Naive thymus-derived CD8-positive, alpha-beta T cell (primary cell): ENCODE results near the gene LY6G6F. TPM values are rescaled to one million over a fixed set of nuclear protein-coding genes. Genes with fewer than 3 reads are reported as not detected.
A peak's percentile ranks its signal among the peaks of the same experiment; 100 is the strongest.
"Not testable (repeated sequence)": the region's sequence is repeated elsewhere in the genome, so short reads cannot be mapped to it uniquely, and the experiment has no call there.

Experiments
- ATAC-seq, 2 donors: fragments of 150-1000 bp; cut with Tn5 transposase in 1 of 2; sonication (Bioruptor Pico), chemical (Tn5 transposase) in 1 of 2; 1 replicate in 1 of 2; 2 replicates in 1 of 2; pipeline ENCODE4 v1.10.0; 2021; ENCODE audit warnings: mild to moderate bottlenecking in 2 of 2, moderate library complexity in 2 of 2
- POLR2A ChIA-PET: fragments of 350-600 bp; sonication (Branson Sonifier 250); formaldehyde crosslinking; loops from one replicate; lab custom pipeline; 2021; ENCODE audit warnings: antibody characterized with exemption; lab: Charles Lee
- DNase-seq, 10 donors: peaks; one replicate each; pipeline versions ENCODE4 v3.0.0 to v3.0.0-alpha.2; 2020 to 2022
- H3K27ac Mint-ChIP-seq, 10 donors: one replicate each; pipeline ENCODE4 v1.8.0; 2020 to 2022; ENCODE audit warnings: mild to moderate bottlenecking in 10 of 10, mixed read lengths in 10 of 10, moderate library complexity in 4 of 10, inconsistent platforms in 1 of 10
- H3K27me3 Mint-ChIP-seq, 5 donors: one replicate each; pipeline ENCODE4 v1.8.0; 2021 to 2022; ENCODE audit warnings: mixed read lengths in 5 of 5
- H3K36me3 Mint-ChIP-seq, 3 donors: one replicate each; pipeline ENCODE4 v1.8.0; 2020 to 2022; ENCODE audit warnings: mixed read lengths in 3 of 3, mild to moderate bottlenecking in 2 of 3, inconsistent platforms in 1 of 3
- H3K4me1 Mint-ChIP-seq, 4 donors: one replicate each; pipeline ENCODE4 v1.8.0; 2021 to 2022; ENCODE audit warnings: mixed read lengths in 4 of 4
- H3K4me3 Mint-ChIP-seq, 10 donors: one replicate each; pipeline ENCODE4 v1.8.0; 2020 to 2022; ENCODE audit warnings: mild to moderate bottlenecking in 10 of 10, mixed read lengths in 10 of 10, moderate library complexity in 6 of 10, inconsistent platforms in 1 of 10
- H3K9me3 Mint-ChIP-seq, 9 donors: one replicate each; pipeline ENCODE4 v1.8.0; 2020 to 2022; ENCODE audit warnings: mixed read lengths in 9 of 9, mild to moderate bottlenecking in 3 of 9, inconsistent platforms in 1 of 9, moderate library complexity in 1 of 9
- polyA plus RNA-seq, 3 donors: library from polyadenylated mRNA; unstranded; fragments of 300-500 nt; fragmentation: Illumina TruSeq; gene quantifications; one replicate each; pipeline ENCODE4 v1.2.3, GENCODE V29; 2021
- total RNA-seq, 8 experiments: library from RNA in 2 of 8; stranded (reverse) in 2 of 8; gene quantifications; one replicate each; pipeline ENCODE4 v1.2.3 and lab custom pipeline; 2021 to 2026

The LY6G6F gene
- total and polyA plus RNA-seq, 5 experiments from 2014 or later, result not detected

- POLR2A ChIA-PET, ATAC-seq, H3K27me3 Mint-ChIP-seq, H3K4me3 Mint-ChIP-seq, H3K27ac Mint-ChIP-seq, H3K9me3 Mint-ChIP-seq, H3K36me3 Mint-ChIP-seq, DNase-seq: not testable (repeated sequence)
- H3K4me1 Mint-ChIP-seq, result peaks cover 15 to 25% (median 21%) of the 10 kb centered on the region in 4 donors
Observed at GRCh38 chr6:31709157-31709556, 2.5 kb downstream of the LY6G6F start.

DNA sequence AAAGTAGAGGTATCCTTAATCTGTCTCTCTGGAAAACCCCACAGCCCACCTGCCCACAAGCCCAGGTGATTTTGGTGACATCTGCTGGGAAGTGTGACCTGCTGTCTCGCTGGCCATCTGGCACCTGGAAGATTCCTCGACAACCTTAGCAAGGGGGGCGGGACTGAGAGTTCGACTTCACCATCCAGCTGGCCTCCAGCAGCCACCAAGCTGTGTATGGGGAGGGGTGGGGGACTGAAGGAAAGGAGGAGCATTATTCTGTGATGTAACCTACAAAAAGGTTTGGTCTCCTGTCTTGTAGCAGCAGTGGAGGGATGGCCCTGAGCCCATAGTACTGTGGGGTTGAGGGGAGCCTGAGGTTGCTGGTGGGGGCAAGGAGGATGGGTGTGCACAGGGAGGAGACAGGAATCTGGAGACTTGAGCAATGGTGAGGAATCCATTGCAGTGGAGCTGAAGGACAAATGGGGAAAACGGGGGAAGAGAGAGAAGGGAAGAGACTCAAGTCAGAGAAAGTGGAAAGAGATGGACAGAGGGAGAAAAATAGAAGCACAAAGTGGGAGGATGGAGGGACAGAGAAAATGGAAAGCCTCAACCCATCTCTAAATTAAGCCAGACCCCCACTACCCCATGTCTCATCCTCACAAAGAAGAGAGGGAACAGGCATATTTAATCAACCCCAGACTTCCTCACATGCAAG lies 4.0 kb downstream of the LY6G6F start:
- Mint-ChIP-seq H3K4me3 (no peak overlapping the region), H3K36me3 (no peaks in the 10 kb centered on the region), H3K4me1 (peaks cover 18 to 28% (median 25%) of the 10 kb centered on the region in 4 donors), H3K27ac (peak overlapping the region in 4 of 10 donors; percentile 7 to 86 (median 47)), H3K9me3 (no peaks in the 10 kb centered on the region), H3K27me3 (no peaks in the 10 kb centered on the region)
- DNase-seq (no peak), ATAC-seq (no peak)
- POLR2A ChIA-PET, result interaction anchor here (0.6 to 0.7 kb wide), 2 partner anchors 14 to 58 kb away, joined by 3 to 7 read pairs; partner anchors contain the start of gene BAG6

DNA sequence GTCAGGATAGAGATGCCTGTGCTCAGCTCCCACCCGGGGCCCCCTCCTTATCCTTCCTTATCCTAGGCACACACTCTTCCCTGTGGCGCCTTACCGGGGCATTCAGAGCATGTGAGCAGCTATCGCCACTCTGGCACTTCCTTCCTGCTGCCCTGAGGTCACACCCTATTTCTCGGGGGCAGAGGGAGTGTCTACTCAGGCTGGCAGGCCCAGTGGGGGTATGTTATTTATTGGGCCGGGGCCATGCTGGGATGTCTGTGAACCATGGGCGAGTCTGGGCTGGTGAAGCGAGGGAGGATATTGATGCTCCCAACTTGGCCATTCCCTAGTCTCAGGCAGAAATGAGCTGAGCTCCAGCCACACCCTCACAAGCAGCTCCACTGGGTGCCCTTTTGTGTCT lies 4.6 kb downstream of the LY6G6F start:
- no peaks in the 10 kb centered on the region for H3K9me3 Mint-ChIP-seq
- DNase-seq (no peak), ATAC-seq (no peak)
- peaks cover 18 to 28% (median 25%) of the 10 kb centered on the region in 4 donors for H3K4me1 Mint-ChIP-seq
- H3K27me3 Mint-ChIP-seq, result no peaks in the 10 kb centered on the region
- H3K4me3 Mint-ChIP-seq, result no peak overlapping the region
- H3K36me3 Mint-ChIP-seq, result no peaks in the 10 kb centered on the region
- peak overlapping the region in 1 of 10 donors; percentile 29 for H3K27ac Mint-ChIP-seq
- POLR2A ChIA-PET, result interaction anchor here (0.6 to 1.2 kb wide), 4 partner anchors 8 to 16 kb away, joined by 3 to 4 read pairs (median 3); partner anchors contain the start of genes ABHD16A and MPIG6B

- DNase-seq (no peak), ATAC-seq (peak; percentile 39 to 43)
- no peaks in the 10 kb centered on the region for H3K9me3 Mint-ChIP-seq
- H3K36me3 Mint-ChIP-seq, result no peaks in the 10 kb centered on the region
- H3K4me1 Mint-ChIP-seq, result peaks cover 18 to 28% (median 25%) of the 10 kb centered on the region in 4 donors
- H3K27ac Mint-ChIP-seq, result peak overlapping the region in 3 of 10 donors; percentile 50 to 71 (median 58)
- no peaks in the 10 kb centered on the region for H3K27me3 Mint-ChIP-seq
- H3K4me3 Mint-ChIP-seq, result no peak overlapping the region
- POLR2A ChIA-PET, result interaction anchor here (1.2 kb wide), 1 partner anchor 11 kb away, joined by 3 read pairs; the partner anchor contains the start of gene MPIG6B
Observed at GRCh38 chr6:31712296-31712695, 5.6 kb downstream of the LY6G6F start.

GRCh38 chr6:31713465-31713864 lies 6.8 kb downstream of the LY6G6F start:
- peaks cover 18 to 28% (median 25%) of the 10 kb centered on the region in 4 donors for H3K4me1 Mint-ChIP-seq

DNA sequence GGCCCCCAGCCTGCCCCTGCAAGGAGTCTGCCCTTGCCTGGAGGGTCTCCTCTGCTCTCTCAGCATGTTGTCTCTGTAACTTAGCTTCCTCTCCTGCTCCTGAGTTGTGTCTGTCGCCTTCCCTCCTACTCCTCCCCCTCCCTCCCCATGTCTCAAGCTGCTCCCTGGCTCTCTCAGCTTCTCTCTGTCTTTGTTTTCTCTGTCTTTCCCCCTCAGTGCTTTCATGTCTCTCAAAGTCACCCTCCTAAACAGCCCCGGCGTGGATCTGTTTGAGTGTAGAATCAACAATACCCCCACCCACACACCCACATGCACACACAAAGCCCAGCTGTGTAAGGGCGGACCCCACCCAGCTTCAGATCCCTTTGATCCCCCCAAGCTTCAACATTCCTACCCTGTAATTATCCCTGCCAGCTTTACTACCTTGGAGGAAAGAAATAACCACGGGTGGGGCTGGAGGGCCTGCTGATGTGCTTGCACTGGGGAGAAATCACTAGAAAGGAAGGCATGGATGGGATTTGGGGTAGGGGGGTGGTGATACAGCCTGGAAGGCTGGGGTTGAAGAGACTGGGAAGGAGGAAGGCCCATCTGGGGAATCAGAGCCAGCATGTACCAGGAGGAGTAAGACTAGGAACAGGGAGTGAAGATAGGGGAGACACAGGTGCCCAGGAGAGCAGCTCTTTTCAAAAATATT lies 7.5 kb downstream of the LY6G6F start:
- Mint-ChIP-seq H3K4me3 (peak overlapping the region in 1 of 10 donors; percentile 5), H3K27me3 (no peaks in the 10 kb centered on the region), H3K4me1 (peaks cover 18 to 28% (median 25%) of the 10 kb centered on the region in 4 donors), H3K9me3 (no peaks in the 10 kb centered on the region), H3K27ac (peak overlapping the region in 7 of 10 donors; percentile 10 to 88 (median 75)), H3K36me3 (no peaks in the 10 kb centered on the region)
- POLR2A ChIA-PET, result interaction anchor here (1.0 kb wide), 1 partner anchor 11 kb away, joined by 5 read pairs; the partner anchor contains the start of gene ABHD16A
- ATAC-seq, result no peak
- no peak for DNase-seq

More at GRCh38 chr6:31713465-31713864, 6.8 kb downstream of the LY6G6F start:
- ATAC-seq (no peak), DNase-seq (no peak)
- no peaks in the 10 kb centered on the region for H3K27me3 Mint-ChIP-seq
- H3K4me3 Mint-ChIP-seq, result no peak overlapping the region
- H3K36me3 Mint-ChIP-seq, result no peaks in the 10 kb centered on the region
- peak overlapping the region in 3 of 10 donors; percentile 27 to 56 (median 31) for H3K27ac Mint-ChIP-seq
- no peaks in the 10 kb centered on the region for H3K9me3 Mint-ChIP-seq
- POLR2A ChIA-PET, result interaction anchor here (1.0 kb wide), 1 partner anchor 10 kb away, joined by 5 read pairs; the partner anchor contains the start of gene ABHD16A

DNA sequence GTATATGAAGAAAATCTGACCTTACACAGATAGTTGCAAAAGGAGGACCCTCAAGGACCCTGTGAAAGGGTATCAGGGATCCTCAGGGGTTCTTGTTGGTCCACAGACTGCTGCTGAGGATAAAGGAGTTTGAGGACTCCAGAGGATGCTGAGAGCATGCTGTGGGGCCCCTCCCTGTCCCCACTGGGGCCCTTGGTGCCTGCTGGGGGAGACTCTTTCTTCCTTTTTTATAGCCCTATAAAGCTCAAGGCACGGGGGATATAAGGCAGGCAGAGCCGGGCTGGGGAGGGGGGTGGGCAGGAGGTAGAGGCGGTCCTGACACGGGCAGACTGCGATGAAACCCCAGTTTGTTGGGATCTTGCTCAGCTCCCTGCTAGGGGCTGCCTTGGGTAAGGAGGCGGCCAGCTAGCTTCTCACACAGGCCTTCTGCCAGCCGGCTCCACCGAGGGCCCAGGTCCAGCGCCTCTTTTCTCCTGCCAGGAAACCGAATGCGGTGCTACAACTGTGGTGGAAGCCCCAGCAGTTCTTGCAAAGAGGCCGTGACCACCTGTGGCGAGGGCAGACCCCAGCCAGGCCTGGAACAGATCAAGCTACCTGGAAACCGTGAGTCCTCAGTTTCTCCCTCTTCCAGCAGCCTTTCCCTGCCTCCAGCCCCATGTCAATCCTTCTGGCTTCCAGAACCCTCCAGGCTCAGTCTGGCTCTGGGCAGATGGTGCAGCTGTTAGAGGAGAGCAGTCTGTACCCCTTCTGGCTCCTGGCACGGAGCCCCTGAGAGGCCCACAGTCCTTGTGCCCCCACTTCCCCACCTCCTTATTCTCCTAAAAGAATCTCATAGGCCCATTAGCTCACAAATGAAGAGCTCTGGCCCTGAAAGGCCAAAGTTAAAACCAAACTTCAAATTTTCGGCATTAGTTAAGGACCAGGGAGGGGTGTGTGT lies 8.6 kb downstream of the LY6G6F start, which contains the start of gene LY6G6D:
LY6G6D (plus strand) TSS at position 327 of the 937 bp plus-strand sequence; CDS start at position 335, 8 bp downstream.
- no peaks in the 10 kb centered on the region for H3K36me3 Mint-ChIP-seq
- peaks cover 22 to 28% (median 25%) of the 10 kb centered on the region in 4 donors for H3K4me1 Mint-ChIP-seq
- ATAC-seq, result no peak
- H3K4me3 Mint-ChIP-seq, result peak within 1 kb of the TSS in 1 of 10 donors; percentile 5
- no peaks in the 10 kb centered on the region for H3K9me3 Mint-ChIP-seq
- H3K27me3 Mint-ChIP-seq, result no peaks in the 10 kb centered on the region
- H3K27ac Mint-ChIP-seq, result peak within 1 kb of the TSS in 7 of 10 donors; percentile 10 to 88 (median 75)
- no peak for DNase-seq
- POLR2A ChIA-PET, result interaction anchor here (0.7 to 1.0 kb wide), 3 partner anchors 8 to 139 kb away, joined by 3 to 4 read pairs (median 3); partner anchors contain the start of genes ABHD16A and MPIG6B

DNA sequence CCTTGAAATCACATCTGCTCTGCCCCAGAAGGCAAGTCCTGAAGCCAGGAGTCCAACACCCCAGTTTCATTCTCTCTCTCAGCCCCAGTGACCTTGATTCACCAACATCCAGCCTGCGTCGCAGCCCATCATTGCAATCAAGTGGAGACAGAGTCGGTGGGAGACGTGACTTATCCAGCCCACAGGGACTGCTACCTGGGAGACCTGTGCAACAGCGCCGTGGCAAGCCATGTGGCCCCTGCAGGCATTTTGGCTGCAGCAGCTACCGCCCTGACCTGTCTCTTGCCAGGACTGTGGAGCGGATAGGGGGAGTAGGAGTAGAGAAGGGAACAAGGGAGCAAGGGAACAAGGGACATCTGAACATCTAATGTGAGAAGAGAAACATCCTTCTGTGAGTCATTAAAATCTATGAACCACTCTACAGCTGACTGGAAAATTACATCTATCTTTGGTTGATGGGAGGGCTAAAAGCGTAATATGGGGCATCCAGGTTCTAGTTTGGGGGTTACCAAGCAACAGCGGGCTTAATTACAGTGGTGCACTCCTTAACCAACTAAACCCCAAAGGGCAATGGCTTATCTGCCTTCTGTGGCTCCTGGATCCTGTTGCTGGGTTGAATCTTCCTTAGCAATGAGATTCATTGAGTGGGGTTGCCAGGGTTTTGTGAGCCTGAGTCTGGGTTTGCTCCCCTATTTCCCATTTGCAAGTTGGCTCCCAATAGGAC lies 11.0 kb downstream of the LY6G6F start:
- no peaks in the 10 kb centered on the region for H3K9me3 Mint-ChIP-seq
- H3K27ac Mint-ChIP-seq, result no peak overlapping the region
- no peak overlapping the region for H3K4me3 Mint-ChIP-seq
- ATAC-seq (no peak), DNase-seq (no peak)
- H3K4me1 Mint-ChIP-seq, result peaks cover 8 to 15% (median 11%) of the 10 kb centered on the region in 4 donors
- POLR2A ChIA-PET, result no interaction called here
- no peaks in the 10 kb centered on the region for H3K36me3 Mint-ChIP-seq
- no peaks in the 10 kb centered on the region for H3K27me3 Mint-ChIP-seq

DNA sequence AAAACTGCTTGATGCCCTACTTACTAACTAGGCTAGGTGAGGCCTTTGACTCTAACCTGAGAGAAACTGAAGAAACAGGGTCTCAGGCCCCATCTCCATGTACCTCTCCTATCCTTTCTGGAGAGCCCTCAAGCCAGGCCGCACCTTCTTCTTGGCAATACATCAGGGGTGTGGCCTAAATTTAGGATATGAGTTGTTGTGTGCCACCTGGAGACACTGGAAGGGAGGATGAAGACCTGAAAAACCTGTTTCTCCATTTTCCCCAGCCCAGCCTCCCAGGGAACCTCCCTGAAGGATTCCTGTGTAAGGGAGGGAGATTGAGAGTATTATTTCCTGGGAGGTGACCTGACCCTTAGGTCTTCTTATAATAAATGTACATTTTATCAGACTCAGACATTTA lies 11.6 kb downstream of the LY6G6F start:
- no peak for ATAC-seq
- POLR2A ChIA-PET, result no interaction called here
- H3K4me3 Mint-ChIP-seq, result no peak overlapping the region
- H3K4me1 Mint-ChIP-seq, result peaks cover 9 to 15% (median 13%) of the 10 kb centered on the region in 4 donors
- H3K36me3 Mint-ChIP-seq, result no peaks in the 10 kb centered on the region
- H3K9me3 Mint-ChIP-seq, result no peaks in the 10 kb centered on the region
- H3K27ac Mint-ChIP-seq, result no peak overlapping the region
- no peak for DNase-seq
- H3K27me3 Mint-ChIP-seq, result no peaks in the 10 kb centered on the region

- peak overlapping the region in 1 of 10 donors; percentile 56 for H3K27ac Mint-ChIP-seq
- H3K27me3 Mint-ChIP-seq, result no peaks in the 10 kb centered on the region
- peaks cover 10 to 17% (median 14%) of the 10 kb centered on the region in 4 donors for H3K4me1 Mint-ChIP-seq
- POLR2A ChIA-PET, result no interaction called here
- ATAC-seq (no peak), DNase-seq (no peak)
- H3K4me3 Mint-ChIP-seq, result no peak overlapping the region
- H3K9me3 Mint-ChIP-seq, result no peaks in the 10 kb centered on the region
- H3K36me3 Mint-ChIP-seq, result no peaks in the 10 kb centered on the region
Observed at GRCh38 chr6:31719001-31719400, 12.3 kb downstream of the LY6G6F start.

DNA sequence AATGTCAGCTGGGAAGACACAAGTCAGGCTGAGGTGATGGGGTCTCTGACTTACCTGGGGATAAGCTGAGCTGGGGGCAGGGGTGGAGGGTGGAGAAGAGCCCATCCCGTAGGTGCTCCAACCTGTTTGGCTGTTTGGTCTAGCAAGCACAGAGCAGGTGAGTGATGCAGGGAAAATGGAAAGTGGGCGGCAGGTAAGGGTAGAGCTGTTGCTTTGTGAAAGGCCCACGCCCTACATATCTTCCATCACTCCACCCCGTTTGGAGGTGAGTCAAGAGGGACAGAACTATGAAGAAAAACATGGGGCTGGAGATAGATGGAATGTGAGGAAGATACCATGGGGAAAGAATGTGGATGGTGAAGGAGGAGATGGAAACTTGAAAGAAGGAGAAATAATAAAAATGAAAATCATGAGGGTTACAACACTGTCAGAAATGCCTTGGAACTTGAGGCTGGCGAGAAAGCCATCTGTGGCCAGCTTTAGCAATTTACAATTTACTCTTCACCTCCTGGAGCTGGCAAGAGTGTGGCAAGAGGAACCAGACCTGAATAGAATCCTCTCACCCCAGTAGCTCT lies 13.6 kb downstream of the LY6G6F start:
- no peaks in the 10 kb centered on the region for H3K27me3 Mint-ChIP-seq
- H3K4me1 Mint-ChIP-seq, result peaks cover 10 to 21% (median 13%) of the 10 kb centered on the region in 4 donors
- no peak overlapping the region for H3K4me3 Mint-ChIP-seq
- no peaks in the 10 kb centered on the region for H3K9me3 Mint-ChIP-seq
- DNase-seq (no peak), ATAC-seq (no peak)
- no peaks in the 10 kb centered on the region for H3K36me3 Mint-ChIP-seq
- POLR2A ChIA-PET, result no interaction called here
- peak overlapping the region in 1 of 10 donors; percentile 74 for H3K27ac Mint-ChIP-seq
